GM19438 (cell line): ENCODE measurements around the gene DAAM1.

Experiments used
- ATAC-seq: cut with Tn5 transposase; IDR thresholded peaks from one replicate; pipeline ENCODE4 v1.9.1; 2021; ENCODE audit warnings: low read depth; ENCODE audit not compliant: unreplicated experiment

The DAAM1 gene

DNA sequence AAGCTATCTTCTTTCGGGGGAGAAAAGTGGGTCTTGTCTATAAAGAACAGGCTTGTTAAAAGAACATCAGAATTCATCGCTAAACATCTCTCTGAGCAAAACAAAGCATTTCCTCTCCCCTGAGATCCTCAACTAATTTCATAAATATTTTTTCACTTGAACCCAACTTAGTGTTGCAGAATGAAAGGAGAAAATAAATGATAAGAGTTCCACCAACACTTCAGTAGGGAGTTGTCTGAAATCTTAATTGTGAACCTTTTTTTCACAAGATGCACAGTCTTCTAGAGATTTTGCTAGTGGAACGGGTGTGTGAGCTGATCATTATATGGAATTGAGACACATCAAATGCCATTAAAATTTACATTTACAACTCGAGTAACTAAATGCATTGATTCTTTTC is 1.3 kb upstream of the DAAM1 start:
- no peak for ATAC-seq

DNA sequence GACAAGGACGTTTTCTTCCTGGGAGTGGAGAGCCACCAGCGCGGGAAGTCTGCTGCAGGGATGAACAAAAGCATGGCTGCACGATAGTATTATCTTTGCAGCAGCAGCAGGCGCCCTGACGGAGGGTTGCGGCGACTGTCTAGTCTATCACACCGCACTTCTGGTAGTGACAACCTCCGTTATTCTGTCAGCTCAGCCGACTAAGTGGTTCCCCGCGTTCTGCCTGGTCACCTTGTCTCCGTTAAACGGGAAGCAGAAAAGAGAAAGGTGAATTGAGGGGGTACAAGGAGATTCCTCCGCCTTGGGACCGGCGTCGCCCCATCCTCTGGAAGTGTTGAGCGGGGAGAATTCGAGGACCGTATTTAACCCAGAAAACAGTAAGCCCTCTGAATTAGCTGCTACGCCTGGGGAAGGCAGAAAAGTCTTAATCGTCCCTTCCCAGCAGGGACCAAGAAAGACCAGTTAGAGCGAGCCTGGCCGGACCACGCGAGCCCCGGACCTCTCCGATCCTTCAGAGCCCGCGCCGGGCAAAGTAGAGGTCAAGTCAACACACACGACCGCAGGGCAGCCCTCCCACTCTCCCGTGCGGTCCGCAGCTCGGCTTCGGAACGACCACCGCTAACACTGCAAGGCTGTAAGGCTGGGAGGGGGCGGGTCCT is 536 bp upstream of the DAAM1 start:
- ATAC-seq, result peak; percentile 10

DNA sequence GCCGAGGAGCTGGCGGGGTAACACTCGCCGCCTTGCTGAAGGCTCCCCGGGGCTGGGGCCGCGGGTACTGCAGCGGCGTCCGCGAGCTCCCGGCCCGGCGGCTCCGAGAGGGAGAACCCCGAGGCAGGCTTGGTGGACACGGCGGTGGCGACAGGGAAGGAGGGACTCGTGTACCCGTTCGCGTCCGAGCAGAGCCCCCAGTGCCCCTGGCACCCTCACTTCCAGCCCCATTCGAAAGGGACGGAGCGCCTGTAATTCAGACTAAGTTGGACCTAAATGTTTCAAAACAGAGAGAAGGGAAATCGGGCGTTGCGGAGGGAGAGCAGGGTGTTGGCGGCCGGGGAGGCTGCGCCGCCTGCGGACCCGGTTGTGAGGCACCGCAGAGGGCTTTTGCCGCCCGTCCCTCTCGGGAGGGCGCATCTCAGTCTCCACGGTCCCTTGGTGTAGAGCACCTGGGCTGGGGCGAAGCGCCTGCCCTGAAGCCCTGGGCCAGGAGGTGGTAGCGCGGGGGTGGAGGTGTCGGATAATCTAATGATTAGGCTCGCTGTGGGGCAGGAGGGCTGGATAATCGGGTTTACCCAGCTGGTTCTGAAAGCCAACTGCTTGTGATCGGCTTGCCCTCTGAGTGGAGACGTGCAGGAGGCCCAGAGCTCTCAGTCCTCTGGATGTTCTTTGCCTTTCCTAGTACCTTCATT is 771 bp downstream of the DAAM1 start:
- peak; percentile 21 for ATAC-seq

DNA sequence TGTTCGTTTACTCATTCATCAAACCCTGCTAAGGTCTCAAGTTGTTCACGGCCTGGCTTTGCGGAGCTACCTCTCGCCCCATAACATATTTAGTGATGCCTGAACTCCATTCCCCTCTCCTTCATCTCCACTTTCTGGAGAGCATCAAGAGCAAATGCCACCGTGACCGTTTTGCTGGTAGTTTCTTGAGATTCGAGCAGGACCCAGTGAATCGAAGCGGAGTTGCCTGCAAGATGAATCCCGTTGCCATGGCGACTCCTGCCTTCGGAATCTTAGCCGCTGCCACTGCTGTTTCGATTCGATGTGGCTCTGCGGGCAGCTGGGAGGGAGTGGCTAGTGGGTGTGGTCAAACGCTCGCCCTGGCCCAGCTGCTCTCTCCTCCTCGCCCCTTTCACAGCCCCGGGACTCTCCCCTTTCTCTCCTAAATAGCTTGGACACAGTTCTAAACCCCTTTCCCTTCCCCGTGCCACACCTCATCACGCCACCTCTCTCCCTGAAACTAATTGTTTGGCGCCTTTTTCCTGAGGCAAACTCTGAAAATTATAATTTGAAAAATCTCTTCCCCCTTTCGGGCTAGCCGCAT is 1.4 kb downstream of the DAAM1 start:
- ATAC-seq, result peak; percentile 36

GRCh38 chr14:59190372-59190771 is 1.9 kb downstream of the DAAM1 start:
- peak; percentile 1 for ATAC-seq

DNA sequence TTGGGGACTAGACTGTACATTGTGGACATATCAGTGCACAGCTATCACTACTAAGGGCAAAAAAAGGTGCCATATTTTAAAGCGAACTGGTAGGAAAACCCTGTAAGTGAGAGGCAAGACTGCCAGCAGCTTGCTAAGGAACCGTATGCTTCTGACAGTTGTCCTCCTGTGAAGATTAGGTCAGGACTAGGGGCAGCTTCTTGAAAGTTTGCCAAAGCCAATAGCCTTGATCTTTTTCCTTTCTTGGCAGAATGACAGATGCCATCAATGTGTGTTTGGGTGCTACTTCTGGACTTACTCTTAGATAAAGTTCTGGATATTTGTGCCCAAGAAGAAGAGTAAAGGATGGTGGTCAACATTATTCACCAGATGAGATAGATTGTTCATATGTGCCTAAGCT is 7.4 kb downstream of the DAAM1 start:
- no peak for ATAC-seq

GRCh38 chr14:59197695-59198262 is 9.3 kb downstream of the DAAM1 start:
- no peak for ATAC-seq

GRCh38 chr14:59199205-59199604 is 10.7 kb downstream of the DAAM1 start:
- ATAC-seq, result no peak

DNA sequence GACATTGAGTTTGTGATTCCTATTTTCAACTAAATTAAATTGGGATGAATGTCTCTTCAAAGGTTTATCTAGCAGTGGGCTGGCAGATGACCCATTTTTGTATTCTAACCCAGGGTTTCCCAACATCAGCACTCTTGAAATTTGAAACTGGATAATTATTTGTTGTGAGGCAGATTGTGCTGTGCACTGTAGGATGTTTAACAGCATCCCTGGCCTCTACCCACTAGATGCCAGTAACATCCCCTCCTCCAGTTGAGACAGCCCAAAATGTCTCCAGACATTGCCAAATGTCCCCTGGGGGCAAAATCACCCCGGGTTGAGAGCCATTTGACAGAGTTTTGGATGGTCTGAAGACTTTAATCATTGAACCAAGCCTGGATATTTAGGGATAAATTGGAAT is 11.1 kb downstream of the DAAM1 start:
- no peak for ATAC-seq

- no peak for ATAC-seq
Measured at GRCh38 chr14:59200195-59200594, 11.7 kb downstream of the DAAM1 start.

- ATAC-seq, result no peak
Measured at GRCh38 chr14:59202031-59202430, 13.6 kb downstream of the DAAM1 start.

GRCh38 chr14:59204305-59204704 is 15.8 kb downstream of the DAAM1 start:
- no peak for ATAC-seq

GRCh38 chr14:59206892-59207291 is 18.4 kb downstream of the DAAM1 start:
- ATAC-seq, result no peak

DNA sequence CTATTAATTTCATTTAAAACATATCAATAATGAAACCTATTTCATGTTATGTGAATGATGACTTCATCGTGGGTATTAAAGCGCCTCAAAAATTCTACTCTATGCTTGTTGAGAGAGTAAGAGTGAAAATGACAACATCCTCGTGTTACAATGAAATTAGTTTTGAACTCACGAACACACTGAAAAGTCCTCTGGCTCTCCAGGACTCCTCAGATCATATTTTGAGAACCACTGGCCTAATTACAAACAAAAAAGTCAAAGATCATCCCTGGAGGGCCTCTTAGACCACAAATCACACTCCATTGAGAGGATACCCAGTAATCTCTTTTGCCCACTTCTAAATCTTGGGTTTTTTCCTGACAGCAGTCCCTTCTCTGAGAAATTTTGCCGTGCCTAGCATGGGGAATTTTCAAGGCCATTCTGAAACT is 19.1 kb downstream of the DAAM1 start:
- no peak for ATAC-seq

DNA sequence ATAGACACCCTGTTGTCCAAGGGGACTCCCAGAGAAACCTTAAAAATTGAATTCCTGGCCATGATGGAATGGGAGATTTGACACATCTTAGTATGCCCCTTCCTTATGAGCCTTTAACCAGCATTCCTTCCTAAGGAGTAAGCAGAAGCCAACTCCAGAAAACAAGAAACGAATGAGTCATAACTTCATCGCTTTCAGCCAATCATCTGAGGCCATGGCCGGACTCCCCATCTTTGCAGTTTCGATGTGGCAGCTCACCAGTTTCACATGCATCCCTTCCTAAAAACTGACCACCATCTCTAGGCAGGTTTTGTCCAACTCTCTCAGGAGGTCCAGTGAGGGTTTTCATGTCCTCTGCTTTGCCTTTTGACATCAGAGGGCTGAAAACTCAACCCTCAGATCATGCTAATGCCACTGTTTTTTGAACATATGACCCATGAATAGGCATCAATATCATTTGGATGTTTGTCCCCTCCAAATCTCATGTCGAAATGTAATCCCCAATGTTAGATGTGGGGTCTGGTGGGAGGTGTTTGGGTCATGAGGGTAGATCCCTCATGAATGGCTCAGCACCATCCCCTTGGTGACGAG is 19.9 kb downstream of the DAAM1 start:
- no peak for ATAC-seq

DNA sequence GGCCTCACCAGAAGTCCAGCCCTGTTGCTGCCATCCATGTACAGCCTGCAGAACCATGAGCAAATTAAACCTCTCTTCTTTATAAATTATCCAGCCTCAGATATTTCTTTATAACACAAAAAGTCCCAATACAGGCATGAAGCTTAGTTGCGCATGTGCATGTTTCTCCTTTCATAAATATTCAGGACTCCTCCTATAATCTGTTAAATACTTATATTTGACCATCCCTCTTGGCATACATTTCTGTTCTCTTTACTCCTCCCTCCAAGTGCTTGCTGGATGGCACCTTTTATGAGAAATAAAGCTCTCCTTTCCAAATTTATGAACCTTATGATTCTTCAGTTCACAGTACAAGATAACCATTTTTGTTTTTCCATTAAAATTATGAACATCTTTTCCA is 20.5 kb downstream of the DAAM1 start:
- no peak for ATAC-seq

DNA sequence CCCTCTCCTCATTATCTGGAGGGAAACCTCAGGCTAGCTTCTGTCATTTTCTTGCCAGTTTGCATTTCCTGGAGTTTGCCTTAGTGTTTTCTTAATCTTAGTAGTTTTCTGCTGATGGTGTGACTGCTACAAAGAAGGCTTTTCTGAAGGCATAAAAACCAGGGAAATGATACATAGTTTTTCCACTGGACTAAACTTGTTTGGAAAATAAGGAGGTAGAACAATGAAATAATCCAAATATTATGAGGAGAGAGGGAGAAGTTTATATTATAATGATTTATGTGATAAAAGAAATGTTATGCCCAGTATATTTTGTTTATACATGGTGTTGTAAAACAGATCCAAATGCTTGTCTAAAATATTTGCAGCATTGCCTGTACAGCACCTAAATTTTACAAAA is 22.2 kb downstream of the DAAM1 start:
- ATAC-seq, result no peak

DNA sequence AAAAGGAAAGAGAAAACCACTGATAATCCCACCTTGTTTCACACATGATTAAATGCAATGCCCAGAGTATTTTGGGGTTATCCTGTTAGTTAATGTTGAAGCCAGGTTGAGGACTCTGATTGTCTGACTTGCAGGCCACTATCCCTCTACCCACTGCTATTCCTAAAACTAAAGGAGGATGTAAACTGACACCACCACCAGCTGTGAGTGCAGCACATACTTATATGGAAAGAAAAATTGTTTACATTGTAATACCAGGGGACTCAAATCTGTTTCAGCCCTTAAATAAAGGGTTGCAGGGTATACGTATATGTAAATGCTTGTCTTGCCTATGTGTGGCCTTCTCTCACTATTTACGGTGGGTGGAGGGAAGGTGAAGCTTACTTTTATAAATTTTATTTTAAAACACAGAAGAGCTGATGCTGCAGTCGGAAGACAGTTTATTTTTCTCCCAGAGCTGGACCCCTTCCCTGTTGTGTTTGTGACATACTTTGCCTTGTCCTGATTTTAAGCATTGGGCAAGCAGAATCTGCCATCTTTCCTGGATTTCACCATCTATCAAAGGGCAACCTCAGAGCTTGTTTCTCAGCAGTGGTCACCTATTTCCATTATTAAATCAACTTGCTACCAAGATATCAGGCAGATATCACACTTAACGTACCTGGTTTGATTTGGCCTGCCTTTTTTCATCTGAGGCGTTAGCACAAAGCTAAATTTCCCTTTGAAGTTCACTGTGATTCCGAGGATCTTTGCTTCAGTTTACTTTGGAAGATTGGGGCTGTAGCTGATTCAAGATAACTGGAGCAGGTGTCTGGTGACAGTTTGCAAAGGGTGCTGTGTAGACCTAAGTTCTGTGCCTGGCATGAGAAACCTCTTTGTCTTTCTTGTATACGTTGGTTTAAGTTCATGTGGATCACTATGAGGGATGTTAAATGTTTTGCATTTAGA is 25.2 kb downstream of the DAAM1 start:
- no peak for ATAC-seq

- no peak for ATAC-seq
Measured at GRCh38 chr14:59214702-59215302, 26.3 kb downstream of the DAAM1 start.

- no peak for ATAC-seq
Measured at GRCh38 chr14:59215322-59215721, 26.9 kb downstream of the DAAM1 start.
